GM18526 (cell line): ENCODE data around the gene FOXB2.

ENCODE experiments used
- POLR2A ChIP-seq: IDR thresholded peaks from 3 replicates; pipeline ENCODE4 v1.6.1; 2011; ENCODE audit not compliant: insufficient read length; ENCODE audit errors: extremely low read depth

The FOXB2 gene

DNA sequence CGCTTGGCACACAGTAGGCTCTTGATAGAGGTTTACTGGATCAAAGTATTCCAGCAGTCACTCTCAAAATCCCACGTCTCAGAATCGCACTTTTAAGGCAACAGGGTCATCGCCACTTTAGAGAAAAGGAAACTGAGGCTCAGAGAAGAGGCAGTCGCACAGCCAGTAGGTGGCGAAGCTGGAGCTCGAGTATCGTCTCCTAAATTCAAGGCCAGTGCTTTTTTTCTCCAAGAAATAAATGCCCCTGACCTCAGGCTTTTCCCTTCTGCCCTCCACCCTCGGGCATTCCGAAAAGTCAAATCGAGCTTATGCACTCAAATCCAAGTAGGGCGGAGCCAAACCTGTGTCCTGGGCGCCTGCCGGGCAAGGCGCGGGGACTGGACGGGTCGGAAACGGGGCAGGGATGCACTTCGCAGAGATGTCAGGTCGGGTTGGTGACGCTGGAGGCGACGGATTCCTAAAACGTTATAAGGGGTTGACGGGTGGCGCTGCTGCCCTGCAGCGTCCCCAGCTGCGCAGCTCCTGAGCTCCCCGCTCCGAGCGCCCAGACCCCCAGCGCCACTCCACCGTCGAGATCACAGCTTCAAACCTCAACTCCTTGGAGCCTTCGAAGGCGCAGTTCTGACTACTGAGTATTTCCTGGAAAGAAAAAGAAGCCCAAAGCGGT, 4.7 kb upstream of the FOXB2 start:
- no peak for TF ChIP-seq POLR2A

DNA sequence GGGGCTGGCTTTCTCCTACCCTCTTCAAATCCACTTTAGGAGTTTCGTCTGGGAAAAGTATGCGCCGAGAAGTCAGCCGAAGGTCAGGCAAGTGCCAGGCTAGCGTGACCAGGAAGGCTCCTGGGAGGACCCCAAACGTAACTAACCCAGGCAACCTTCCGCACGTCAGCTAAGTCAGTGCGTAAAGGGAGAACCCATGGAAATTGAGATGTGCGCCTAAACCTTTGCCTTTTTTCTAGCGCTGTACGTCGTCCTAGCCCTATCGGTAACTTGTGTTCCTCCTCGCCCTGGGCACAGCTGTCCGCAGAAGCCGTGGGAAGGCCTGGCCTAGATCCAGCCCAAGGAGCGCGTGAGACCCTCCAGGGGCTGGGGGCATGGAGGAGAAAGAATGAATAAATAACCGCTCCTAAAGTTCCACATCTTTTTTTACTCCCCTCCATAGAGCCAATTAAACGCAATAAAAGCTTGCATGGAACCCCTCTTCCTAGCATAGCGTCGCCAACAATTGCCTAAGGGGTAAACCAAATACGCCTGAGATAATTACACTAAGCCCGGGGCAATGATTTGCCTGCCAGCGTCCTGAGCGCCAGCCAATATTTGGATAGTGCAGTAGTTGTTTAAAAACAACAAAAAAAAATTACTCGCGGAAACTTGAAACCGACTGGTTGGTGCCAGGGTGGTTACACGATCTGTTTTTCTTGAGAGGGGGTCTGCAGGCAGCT, 4.0 kb upstream of the FOXB2 start:
- no peak for TF ChIP-seq POLR2A

DNA sequence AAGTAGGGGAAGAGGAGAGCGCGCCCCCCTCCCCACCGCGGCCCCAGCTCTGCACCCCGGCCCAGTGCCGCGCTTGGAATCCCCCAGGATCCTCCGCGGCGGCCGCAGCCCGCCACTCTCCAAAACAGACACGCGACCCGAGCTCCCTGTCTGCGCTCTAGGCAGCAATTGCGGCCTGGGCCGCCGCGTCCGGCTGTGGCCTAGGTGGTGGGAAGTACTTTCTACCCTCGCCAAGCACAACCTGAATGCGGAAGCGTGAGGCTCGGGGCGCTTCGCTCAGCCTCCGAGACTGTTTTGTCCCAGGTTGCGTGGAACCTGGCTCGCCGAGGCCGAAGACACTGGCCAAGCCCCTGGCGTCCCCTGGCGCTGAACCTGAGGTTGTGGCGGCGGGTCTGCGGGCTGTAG, 3.3 kb upstream of the FOXB2 start:
- no peak for TF ChIP-seq POLR2A

DNA sequence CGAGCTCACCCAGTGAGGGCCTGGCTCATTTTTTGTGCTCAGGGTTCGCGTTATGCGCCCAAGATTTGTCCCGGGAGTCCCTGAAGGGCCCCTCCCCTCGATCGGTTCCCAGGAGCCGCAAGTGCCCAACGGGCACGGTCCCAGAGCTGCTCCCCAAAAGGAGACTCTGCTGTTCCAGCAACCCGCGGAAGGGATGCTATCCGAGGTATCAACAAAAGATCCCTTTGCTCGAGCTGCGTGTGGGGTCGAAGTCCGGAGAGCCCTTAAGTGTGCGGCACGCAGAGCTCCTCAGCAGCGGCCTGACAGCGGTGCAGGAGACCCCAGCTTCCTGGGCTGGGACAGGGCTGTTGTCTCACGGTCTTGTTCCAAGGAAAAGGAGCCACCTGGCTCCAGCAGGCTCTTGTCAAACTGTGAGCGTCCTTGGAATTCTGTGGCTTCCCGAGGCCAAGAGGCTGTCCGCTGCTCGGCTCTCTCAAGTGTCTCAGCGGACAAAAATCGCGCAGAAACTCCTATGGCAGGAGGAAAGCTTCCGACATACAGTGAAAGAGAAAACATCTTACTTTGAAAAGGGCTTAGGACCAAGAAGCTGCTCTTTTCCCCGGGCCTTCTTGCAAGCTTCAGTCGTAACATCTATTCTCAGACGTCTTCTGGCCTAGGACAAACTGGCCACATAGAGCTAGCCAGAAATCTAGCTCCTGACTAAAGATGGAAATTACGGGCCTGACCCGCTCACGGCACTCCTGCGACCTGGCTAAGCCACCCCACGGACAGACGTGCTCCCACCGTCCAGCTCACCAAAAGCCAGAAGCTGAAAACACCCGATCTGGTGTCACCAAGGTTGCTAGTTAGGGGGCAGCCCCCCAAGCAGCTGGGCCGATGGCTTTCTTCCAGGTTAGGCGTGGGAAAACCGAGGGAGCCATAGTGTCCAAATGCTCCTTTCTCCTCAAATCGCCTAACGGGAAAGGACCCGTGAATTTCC, 2.6 kb upstream of the FOXB2 start:
- no peak for TF ChIP-seq POLR2A

DNA sequence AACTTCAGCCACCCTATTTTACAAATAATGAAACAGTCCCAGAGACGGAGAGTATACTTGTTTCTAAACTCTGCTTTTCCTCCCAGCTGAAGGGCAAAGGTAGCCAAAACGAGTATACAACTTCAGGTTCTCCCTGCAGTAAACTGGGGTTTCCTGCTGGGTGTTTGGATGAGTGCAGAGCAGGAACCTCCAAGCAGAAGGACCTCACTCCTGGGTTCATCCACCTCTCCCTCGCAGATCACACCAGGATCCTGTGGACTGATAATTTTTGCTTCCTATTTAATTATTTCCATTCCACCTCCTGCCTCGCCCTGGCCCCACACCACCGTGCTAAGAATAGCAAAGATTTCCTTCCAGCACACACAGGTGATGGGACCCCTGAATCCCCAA, 2.0 kb upstream of the FOXB2 start:
- TF ChIP-seq POLR2A: no peak

DNA sequence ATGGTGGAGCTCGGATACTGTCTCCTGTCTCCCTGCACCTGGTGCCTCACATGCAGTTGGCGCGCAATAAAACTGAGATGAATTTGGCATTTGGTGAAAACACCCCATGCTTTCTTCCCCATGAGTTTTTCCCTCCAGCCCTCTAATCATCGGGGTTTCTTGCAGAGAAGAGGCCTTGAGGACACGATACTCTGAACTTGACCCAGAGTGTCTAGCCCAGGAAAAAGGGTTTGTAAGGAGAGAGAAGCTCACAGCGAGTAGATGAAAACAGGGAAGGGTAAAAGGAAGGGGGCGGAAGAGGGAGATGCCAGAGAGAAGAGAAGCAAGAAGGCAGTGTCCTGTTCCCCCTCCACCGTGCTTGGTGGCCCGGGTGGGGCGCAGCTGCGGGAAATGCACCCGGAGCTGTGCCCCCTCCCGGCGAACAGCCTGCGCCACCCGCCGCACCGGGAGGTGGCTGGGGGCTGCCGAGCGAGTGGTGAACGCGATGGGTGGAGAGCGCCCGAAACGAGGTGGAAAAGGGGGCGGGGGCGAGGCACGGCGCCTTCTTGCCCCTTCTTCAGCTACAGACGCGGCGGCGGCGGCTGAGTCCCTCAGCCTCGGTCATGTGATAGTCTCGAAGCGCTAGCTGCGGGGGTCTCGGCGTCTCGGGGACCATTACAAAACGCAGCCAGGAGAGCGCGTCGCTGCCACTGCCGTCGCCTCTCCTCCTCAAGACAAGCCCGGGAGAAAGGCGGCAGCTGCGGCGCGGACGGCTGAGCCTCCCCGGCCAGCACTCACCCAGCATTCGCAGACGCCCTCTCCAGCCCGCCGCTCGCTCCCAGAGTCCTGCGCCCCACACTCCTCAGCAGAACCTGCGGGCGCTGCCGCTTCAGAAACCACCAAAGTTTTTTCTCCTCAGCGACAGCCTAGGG, 1.1 kb upstream of the FOXB2 start:
- TF ChIP-seq POLR2A: no peak

DNA sequence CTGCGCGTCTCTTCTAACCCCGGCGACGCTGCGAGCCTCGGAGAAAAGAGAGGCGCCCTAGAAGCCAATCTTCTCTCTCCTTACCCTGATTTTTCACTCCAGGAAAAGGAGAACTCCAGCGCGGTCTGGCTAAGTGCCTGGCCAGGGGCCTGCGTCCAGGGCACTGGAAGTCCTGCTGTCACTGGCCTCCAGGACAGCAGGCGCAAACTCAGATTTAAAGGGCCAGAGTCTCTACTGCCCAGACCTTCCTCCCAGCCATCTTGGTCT, 553 bp upstream of the FOXB2 start:
- TF ChIP-seq POLR2A: no peak

DNA sequence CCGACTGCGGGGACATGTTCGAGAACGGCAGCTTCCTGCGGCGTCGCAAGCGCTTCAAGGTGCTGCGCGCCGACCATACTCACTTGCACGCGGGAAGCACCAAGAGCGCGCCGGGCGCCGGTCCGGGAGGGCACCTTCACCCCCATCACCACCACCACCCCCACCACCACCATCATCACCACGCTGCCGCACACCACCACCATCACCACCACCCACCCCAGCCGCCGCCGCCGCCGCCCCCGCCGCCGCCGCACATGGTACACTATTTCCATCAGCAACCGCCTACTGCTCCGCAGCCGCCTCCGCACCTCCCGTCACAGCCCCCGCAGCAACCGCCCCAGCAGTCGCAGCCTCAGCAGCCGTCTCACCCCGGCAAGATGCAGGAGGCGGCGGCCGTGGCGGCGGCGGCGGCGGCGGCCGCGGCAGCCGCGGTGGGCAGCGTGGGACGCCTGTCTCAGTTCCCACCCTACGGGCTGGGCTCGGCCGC, 514 bp downstream of the FOXB2 start:
- TF ChIP-seq POLR2A: no peak

DNA sequence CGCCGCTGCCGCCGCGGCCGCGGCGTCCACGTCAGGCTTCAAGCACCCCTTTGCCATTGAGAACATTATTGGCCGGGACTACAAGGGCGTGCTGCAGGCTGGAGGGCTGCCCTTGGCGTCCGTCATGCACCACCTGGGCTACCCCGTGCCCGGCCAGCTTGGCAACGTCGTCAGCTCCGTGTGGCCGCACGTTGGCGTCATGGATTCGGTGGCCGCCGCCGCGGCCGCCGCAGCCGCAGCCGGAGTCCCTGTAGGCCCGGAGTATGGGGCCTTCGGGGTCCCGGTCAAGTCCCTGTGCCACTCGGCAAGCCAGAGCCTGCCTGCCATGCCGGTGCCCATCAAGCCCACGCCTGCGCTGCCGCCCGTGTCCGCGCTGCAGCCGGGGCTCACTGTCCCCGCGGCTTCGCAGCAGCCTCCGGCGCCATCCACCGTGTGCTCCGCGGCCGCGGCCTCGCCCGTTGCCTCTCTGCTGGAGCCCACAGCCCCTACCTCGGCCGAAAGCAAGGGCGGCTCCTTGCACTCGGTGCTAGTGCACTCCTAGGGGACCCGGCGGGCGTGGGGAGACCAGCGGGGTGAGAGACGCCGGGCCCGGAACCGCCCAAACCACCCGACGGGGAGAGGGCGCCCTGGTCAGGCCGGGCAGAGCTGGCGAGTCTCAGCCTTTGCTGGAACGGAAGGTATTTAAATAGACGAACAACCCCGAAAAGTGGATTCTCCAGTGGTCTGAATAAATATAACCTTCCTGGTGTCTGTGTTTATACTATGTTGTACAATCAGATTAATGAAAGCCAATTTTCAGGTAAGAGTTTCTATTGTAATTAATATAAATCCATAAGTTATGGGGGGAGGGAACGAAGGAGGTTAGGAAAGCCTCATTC, 1.2 kb downstream of the FOXB2 start:
- no peak for TF ChIP-seq POLR2A

DNA sequence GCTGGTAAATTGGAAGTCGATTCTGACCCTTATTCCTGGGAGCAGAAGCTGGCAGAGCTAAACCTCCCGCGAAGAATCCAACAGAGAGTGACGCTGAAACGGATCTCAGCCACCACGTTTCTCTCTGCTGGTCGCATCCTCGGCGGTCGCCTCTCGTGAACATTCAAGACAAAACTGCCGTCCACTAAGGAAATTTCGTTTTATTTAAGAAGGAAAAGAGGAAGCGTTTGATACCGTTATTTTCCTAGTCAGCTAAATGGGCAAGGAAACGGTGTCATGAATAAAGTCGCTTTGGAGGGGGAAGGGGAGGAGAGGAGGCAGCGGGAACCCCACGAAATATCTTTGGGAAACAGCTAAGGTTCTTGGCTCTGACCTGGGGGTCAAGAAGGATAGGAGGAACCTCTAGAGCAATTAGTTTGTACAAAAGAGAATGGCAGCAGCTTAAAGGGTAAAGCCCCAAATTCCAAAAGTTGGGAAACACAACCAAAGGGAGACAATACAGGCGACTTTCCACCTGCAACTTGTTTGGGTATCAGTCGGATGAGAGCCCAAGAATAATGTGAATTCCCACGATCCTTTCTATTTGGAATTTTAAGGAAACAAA, 1.9 kb downstream of the FOXB2 start:
- TF ChIP-seq POLR2A: no peak

DNA sequence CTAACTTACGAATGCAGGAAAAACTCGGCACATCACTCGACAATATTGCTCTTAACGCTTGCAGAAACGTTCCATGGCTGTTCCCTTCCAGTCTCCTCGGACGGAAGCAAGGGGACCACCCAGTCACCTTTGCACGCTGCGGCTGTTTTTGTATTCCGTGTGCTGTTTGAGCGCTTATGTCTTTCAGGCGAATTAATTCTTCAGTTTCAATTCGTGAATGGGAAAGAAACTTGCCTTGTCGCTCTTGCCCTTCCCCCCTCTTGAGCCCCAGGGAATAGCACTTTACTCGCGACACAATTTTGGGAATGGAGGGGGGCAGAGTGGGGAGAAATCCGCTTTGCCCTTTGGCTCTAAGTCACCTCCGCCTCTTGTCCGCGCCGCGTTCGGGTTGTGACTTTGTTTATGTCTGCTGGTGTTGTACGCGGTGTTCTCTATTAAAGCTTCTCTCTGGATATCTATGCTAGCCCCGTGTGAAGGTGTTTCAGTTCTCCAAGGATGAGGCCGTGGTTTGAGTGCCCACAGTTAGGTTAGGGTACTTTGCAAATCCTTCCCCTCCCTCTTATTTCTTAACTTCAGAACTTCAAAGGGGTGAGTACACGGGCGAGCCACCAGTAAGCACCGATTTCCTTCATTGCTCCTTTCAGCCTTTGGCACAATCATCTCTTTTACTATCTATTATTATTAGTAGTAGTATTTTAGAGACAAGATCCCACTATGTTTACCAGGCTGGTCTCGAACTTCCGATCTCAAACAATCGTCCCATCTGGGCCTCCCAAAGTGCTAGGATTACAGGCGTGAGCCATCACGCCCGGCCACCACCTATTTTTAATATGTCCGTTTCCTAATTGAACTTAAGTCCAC, 2.7 kb downstream of the FOXB2 start:
- TF ChIP-seq POLR2A: no peak

DNA sequence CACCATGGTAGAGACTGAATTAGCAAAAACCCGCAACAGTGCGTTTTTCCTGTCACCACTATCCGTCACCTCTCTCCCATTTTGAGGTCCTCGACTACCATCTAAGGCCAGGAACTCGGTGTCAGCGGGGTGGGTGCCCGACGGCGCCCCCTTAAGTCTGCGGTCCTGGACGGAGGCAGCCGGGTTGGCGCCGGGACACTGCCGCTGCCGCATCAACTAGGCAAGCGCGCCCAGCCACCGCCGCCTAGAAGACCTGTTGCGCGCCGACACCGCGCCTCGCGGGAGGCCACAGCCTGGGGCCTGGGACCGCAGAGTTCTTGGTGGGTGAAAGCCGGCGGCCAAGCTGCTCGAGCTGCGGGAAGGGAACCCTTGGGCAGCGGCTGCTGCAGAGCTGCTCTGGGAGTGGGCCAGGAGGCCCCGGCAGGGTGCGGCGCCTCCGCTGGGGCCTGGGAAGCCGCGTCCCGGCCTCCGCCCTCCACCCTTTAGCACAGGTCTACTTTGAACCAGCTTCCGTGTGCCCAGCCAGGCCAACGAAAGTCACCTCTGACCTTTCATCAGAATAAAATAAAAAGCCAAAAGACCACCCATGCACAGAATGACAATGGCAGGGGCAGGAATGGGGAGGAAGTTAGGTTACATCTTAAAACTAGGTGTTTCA, 3.5 kb downstream of the FOXB2 start:
- TF ChIP-seq POLR2A: no peak
